ENCODE data around the gene GULP1.
"Not testable (repeated sequence)": the region's sequence is repeated elsewhere in the genome, so short reads cannot be mapped to it uniquely, and the experiment has no call there.

The GULP1 gene

DNA sequence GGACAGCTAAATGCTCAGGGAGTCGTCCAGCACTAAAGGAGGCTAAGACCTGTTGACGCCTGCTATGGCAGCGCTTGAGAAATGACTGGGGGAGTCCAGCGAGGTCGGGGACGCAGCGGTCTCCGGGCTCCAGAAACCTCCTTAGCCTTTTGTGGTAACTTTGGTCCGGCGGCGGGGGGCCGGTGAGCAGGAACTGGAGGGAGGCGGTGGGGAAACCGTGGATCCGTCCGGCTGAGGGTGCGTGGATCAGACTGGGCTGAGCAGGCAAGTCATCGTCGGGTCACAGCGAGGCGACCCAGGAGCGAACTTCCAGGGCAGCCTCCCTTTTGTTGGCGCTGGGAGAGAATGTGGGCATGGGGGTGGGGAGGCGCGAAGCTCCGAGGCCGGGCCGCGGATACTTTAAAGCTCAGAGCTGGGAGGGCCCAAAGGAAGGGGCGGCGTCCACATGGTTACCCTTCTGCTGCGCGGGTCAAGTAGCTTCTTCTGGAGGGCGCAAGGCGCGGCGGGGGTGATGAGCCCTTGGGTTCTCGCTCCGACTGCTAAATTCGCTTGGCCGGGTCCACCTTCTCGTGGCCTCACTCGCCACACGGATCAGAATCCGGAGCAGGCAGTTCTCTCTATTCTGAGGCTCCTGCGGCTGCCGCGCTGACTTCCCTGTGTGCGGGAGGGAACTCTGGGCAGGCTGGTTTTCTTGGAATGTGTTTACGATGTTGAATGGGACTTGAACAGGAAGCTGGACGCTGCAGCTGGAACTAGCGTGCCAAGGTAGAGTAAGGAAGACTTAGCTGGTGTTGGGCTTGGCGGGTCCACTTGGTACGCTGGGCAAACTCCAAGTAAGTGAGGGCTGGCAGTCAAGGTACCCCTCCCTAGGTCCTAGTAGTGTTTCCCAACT, 920 bp downstream of the GULP1 start:
- peak; percentile 32 for DNase-seq (ENCODE audit: low spot score)

DNA sequence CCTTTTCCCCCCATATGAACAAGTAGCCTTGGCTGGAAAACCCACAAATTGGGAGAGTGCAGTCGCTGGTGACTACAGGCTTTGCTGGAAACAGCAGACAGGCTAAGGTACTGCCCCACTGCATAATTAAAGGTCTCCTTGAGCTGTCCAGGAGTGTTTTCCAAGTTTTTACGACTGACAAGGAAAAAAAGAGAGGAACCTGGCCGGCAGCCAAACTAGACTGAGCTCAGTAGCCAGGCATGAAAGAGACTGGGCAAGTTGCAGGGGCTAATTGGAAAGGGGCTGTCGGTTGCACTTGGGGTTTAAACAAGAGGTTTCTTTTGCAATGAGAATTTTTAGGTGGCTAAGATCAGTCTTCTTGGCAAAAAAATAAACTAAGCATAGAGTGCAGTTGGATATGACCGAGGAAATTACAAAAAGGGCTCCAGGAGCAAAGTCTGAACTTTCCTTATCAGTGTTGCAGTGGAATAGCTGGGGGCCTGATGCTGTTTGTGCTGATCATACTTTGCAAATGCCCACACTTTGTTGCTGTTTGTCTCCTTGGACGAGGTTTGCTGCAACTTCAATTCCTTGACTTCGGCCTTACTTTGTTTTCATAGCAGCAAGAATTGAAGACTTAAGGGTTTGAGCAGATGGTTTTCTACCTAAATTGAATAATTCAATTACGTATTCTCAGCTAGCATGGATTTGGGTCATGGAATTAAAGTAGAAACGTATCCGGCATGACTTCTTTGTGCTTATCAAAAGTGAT, 2.1 kb downstream of the GULP1 start:
- DNase-seq (ENCODE audit: low spot score), result peak; percentile 14

DNA sequence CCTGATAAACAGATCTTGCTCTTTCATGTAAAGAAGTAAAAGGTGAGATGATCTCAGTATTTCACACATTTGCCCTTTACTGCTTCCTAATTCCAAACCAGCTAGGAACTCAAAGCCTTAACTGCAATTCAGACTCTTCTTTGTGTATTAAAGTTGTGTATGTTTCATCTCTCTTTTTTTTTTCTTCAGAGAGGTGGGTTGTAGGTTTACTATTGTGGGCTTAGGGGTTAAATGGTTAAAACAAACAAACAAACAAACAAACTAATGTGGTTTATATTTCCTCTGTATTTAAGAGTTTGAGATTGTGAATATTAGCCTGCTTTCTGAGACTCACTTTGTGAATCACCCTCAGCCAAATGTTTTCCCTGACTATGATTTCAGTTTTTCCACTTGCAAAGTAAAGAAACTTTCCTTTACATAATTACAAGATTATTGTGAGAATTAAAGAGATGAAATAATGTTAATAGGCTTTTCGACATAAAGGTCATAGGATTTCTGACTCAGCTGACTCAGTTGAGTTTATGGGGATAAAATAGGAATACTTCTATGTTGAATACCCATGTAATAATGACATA, 2.8 kb downstream of the GULP1 start:
- no peak for DNase-seq (ENCODE audit: low spot score)

DNA sequence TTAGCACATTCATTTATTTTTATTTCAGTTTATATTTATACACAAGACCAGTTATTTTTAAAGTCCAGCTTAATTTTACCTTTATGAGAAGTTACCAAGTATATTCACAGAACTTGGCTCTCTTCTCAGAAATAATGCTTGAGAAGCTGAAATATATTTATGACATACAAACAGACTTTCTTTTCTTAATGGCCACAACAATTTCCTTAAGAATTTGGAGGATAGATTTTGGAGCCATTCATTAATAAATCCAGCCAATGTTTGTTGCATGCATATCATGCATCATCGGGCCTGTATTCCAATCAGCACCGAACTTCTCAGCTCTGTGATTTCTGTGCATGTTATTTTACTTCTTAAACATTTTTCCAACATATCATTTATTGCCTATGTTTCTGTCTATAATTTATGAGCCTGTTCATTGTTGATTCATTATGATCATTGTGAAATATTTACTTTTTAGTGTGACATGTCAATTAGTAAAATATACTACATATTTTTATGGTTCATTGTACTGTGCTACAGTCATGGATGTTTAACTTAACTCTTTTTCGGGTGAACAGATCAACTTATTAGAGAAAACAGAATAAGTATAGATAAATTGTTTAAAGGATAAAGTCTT, 3.5 kb downstream of the GULP1 start:
- no peak for DNase-seq (ENCODE audit: low spot score)

DNA sequence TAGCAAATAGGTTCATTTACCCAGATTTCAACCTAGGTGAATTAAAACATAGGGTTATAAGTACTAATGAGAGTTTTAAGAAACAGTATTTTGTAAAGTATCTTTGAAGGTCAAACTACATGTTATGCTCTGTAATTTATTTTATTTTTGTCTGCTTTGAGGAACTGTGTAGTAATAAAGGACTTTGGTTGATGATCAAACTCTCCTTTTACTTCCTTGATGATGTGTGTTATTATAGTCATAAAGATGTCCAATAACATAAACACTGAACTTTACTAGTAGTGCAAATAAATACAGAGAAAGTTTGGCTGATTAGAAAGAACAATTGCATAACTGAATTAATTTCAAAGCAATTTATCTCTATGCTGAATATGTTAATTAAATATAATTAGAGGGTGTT, 6.3 kb downstream of the GULP1 start:
- no peak for DNase-seq (ENCODE audit: low spot score)

DNA sequence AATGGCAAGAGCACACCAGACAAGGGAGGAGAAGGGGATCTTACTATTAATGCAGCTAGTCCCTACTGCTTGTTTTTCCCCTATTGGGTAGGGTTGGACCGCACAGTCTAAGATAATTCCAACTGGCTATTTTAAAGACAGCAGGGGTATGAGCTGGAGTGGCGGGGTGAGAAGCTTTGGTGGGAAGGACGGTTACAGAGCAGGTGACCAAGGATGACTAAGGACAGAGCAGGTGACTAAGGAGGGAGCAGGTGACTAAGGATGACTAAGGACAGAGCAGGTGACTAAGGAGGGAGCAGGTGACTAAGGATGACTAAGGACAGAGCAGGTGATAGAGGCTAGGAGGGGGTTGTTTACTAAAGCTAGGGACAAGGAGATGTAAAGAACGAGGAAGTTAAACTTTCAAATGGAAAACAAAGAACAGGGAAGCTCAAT, 7.3 kb downstream of the GULP1 start:
- not testable (repeated sequence) for DNase-seq (ENCODE audit: low spot score)

DNA sequence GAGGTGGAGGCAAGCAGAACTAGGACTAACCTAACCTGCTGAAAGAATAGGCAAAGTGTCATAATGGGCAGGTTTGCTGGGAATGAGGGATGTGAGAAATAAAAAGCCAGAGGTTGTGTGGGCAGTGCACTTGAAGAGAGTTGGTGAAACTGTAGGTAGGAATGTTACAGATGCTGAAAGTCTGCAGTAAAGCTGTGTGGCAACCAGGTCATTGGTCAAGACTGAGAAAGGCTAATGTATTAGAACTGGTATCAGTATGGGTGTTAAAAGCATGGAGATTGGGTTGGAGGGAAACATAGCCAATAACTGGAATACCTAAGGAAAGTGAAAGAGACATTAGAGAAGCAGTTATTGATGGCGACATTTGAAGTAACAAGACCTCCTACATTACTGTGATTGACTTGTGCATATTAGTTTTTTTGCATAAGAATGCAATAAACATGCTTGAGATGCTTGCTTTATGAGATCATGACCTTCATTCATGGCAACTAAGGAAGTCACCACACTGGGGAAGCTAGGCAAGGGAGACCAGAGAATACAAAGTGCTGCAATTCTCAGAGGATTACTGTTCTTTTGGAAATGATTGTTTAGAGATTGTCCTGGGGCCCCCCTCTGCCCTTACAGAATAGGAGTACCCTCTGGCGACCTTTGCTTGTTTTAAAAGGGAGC, 11.8 kb downstream of the GULP1 start:
- no peak for DNase-seq (ENCODE audit: low spot score)

DNA sequence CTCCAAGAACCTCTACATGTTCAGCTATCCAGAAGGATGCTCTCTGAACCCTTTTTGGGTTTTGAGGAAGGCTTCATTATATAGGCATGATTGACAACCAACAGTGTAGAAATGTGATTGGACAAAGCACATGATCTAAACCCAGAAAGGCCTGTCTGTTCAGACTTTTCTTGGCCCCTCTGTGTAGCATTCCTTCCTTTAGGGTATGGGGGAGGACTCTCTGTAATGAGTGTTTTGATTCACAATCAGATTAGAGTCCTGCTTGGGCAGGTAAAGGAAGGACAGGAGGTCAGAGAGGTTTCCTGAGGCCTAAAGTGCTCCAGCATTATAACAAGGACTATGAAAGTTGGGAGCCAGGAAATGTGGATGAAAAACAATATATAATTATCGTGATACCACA, 13.6 kb downstream of the GULP1 start:
- no peak for DNase-seq (ENCODE audit: low spot score)

DNA sequence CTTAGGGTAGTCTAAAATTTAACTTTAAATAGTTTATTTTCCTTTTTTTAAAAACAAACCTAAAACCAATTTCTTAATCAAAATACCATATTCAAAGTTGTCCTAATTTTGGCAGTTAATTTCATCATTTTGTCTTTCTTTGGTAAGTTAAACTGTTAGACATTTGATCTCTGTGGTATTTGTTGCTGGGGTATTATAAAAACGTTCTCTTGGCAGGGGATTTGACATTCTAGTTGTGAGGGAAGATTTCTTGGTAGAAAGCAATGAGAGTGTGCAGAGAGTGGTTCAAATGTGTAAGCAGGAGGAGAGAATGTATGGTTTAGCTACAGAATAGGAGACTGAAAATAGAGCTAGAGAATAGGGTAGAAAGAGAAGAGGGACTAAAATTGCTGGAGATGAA, 14.6 kb downstream of the GULP1 start:
- no peak for DNase-seq (ENCODE audit: low spot score)

DNA sequence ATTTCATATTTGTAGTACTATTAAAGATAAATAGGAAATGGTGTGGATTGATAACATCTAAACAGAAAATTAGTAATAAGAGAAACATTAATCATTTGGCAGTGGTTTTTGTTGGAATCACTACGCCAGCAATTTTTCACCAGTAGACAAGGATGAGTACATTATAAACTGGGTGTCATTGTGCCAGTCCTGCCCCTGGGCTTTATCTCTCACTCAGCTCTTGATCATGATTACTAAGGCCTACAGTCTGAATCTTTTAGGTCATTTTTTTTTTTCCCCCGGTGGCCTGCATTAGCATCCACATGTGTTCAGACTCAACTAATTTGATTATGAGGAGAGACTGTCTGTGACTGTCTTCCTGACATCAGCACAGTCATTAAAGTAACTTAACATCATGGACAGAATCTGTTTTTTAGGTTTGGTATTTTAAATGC, 16.2 kb downstream of the GULP1 start:
- DNase-seq (ENCODE audit: low spot score), result no peak

DNA sequence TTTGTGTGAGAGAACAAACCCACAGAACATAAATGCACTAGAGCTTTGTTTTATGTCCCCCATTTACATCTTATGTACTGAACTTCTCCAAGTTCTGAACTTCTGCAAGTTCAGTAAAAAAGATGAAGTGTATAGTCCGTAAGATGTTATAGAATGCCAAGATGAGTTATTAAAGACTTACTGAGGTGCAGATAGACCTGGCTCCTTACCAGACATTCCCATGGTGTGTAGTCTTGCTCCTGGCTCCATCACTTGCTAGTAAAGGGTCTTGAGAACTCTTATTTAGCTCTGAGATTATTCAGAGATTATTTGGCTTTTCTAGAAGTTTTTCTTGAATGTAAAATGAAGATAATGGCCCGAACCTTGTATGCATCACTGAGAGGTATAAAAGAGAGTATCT, 16.8 kb downstream of the GULP1 start:
- no peak for DNase-seq (ENCODE audit: low spot score)

DNA sequence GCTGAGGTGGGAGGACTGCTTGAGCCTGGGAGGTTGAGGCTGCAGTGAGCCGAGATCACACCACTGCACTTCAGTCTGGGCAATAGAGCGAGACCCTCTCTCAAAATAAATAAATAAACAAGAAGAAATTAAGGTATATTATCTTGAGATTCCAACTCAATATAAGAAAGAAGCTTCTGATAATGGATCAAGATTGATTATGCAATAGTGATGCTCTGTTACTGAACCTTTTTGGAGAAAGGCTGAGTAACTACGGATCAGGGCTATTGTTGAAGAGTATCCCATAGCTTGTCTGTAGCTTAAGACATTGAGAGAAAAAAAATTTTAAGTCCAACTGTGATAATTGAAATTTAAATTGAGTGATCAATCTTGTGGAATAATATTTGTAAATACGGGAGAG, 17.7 kb downstream of the GULP1 start:
- no peak for DNase-seq (ENCODE audit: low spot score)

DNA sequence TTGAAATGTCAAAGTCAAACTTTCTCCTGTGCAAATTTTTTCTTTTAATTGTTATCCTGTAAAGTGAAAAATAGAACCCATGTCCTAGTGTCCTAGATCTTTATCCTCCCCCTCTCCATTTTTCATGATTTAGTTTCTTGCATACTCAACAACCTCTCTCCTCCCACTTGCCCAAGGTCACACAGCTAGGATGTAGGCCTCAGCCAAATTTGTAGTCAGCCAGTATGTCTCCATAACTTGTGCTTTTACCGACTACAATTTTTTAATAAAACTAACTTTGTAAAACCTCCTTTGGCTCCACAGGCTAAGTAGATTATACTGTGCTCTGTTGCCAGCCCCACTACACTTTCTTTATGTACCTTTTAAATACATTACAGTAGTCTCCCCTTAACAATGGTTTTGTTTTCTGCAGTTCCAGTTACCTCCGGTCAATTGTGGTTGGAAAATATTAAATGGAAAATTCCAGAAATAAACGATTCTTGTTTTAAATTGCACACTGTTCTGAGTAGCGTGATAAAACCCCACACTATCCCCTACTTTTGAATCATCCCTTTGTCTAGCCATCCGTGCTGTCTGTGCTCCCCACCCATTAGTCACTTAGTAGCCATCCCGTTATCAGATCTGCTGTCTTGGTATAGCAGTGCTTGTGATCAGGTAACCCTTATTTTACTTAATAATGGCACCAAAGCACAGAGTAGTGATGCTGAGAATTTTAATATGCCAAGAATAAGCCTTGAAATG, 22.8 kb downstream of the GULP1 start:
- no peak for DNase-seq (ENCODE audit: low spot score)

DNA sequence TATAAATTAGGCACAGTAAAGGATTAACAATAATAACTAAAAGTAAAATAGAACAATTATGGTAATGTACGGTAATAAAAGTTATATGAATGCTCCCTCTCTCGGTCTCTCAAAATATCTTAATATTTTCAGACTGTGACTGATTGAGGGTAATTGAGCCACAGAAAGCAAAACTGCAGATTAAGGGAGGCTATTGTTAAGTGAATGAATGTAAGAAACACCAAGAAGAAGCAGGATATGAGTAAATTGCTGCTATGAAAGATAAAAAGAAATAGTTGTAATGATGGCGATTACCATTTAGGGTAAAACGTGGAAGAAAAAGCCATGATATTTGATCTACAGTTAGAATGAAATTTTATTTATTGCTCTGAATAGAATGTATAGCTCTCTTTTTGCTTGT, 24.1 kb downstream of the GULP1 start:
- no peak for DNase-seq (ENCODE audit: low spot score)

DNA sequence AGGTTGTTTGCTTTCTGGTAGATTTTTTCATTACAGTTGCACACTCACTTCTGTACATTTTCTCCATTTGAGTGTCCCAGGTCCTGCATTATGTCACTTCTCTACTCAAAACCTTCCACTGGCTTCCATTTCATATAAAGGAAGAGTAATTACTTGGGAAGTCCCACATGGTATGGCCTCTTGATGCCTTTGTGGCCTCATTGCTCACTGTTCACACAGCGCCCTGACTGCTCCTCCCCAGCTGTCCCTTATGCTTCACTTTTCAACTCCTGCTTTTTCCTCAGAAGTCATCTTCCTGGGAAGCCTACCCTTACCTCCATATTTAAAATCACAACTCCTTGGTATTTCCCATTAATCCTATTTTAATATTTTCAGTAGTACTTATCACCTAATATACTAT, 24.7 kb downstream of the GULP1 start:
- DNase-seq (ENCODE audit: low spot score), result no peak

DNA sequence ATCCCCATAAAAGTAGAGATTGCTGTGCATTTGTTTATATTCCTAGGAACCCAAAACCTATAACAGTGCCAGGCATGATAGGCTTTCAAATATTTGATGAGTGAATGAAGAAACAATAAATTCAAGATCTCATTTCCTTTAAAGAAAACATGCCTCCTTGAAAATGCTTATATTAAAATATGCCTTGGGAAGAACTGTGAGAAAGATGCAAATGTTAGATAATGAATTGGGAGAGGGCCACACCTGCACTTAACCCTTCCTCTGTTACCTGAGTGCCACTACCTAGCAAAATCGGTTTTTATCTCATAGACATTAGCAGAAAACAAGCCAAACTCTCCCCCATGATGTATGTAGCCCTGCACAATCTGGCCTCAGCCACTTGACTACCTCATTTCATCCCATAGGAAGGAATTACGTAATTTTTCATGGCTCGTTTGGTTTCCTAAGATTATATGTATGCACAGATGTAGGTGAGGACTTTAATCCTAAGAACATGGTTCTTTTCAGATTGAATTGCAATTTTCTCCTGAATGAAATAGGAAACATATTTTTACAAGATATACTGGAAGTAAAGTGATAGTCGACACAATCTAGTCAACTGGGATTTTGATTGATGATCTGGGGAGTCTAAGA, 25.2 kb downstream of the GULP1 start:
- DNase-seq (ENCODE audit: low spot score), result no peak

DNA sequence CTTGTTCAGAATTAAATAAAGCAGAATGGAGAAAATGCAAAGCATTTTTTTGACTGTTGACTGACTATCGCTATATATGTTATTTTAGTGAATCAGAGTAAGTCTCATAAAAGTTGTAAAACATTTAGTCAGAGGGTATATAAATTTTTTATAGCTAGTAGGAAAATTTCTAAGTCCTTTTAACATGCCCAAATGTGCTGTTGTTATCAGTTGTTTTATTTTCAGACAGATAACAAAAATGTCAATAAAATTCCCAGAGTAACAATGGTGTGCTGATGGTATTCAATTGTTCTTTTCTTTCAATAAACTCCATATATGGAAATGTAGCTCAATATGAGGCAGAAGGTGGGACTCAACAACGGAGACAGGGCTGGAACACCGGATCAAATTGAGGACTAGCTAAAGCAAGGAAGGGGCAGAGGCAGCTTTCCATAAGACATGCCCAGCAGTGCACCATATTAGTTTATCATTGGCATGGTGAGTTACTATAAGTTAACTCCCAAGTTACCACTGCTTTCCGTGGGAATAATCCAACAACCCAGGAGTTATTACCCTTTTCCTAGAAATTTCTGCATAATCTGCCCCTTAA, 26.6 kb downstream of the GULP1 start:
- DNase-seq (ENCODE audit: low spot score), result no peak

DNA sequence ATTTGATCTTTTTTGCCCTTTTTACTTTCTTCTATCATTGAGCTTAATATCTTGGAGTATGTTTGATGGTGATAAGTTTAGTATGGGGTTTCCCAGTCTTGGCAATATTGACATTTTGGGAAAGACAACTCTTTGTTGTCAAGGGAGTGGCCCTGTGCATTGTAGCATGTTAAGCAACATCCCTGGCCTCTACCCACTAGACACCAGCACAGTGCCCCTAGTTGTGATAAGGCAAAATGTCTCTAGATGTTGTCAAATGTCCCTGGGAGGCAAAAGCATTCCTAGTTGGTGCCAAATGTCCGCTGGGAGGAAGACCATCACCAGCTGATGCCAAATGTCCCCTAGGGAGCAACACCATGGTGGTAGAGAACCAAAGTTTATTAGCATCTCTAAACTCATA, 28.2 kb downstream of the GULP1 start:
- DNase-seq (ENCODE audit: low spot score), result no peak

DNA sequence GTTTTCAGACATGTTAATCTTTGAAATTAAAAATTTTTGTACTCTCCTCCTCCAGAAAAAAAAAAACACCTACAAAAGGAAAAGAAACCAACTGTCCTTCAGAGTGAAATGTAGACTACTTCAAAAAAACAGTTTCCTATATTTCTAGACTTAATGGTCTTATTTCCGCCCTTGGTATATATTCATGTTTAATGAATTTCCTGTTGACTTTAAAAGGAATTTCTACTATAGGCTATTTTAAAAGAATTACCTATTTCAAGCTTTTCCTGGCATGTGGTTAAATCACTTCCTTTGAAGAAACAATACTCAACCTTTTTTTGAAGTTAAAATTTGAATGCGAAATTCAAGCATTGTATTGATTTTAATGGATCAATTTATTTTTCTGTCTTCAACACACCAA, 29.2 kb downstream of the GULP1 start:
- DNase-seq (ENCODE audit: low spot score), result no peak

All from D341Med (cell line).